ENCODE data around the gene NUP62.

NUP62 gene

GRCh38 chr19:49873834-49874233 lies 55.5 kb downstream of the NUP62 start:
- Histone ChIP-seq H3K27me3 (ENCODE audit: insufficient read depth, insufficient read length) (no peaks in the 10 kb centered on the region), H3K36me3 (ENCODE audit: insufficient read depth, insufficient read length, low read length) (peaks cover 54% of the 10 kb centered on the region), H3K9ac (ENCODE audit: insufficient read length, low read depth) (no peak overlapping the region), H3K9me3 (ENCODE audit: insufficient read depth, low read length) (no peaks in the 10 kb centered on the region), H3K4me3 (ENCODE audit: insufficient read length, low read depth) (no peak overlapping the region), H3K4me1 (ENCODE audit: insufficient read depth, insufficient read length) (peaks cover 21% of the 10 kb centered on the region)
- TF ChIP-seq SUZ12 (IDR thresholded peaks at IDR 0.05; ENCODE audit: extremely low read depth, insufficient read depth, insufficient read length) (no peak), ZNF274 (IDR thresholded peaks at IDR 0.05; ENCODE audit: low read depth, low read length) (no peak), YY1 (IDR thresholded peaks at IDR 0.05; ENCODE audit: insufficient read depth, insufficient read length) (no peak)
- DNase-seq (ENCODE audit: low read depth, low spot score): no peak

GRCh38 chr19:49873129-49873521 lies 56.2 kb downstream of the NUP62 start:
- no peak for DNase-seq (ENCODE audit: low read depth, low spot score)
- peaks cover 51% of the 10 kb centered on the region for H3K36me3 ChIP-seq (ENCODE audit: insufficient read depth, insufficient read length, low read length)
- peak overlapping the region; percentile 10 for H3K9ac ChIP-seq (ENCODE audit: insufficient read length, low read depth)
- TF ChIP-seq SUZ12 (IDR thresholded peaks at IDR 0.05; ENCODE audit: extremely low read depth, insufficient read depth, insufficient read length) (no peak), ZNF274 (IDR thresholded peaks at IDR 0.05; ENCODE audit: low read depth, low read length) (no peak), YY1 (IDR thresholded peaks at IDR 0.05; ENCODE audit: insufficient read depth, insufficient read length) (no peak)
- H3K9me3 ChIP-seq (ENCODE audit: insufficient read depth, low read length): no peaks in the 10 kb centered on the region
- peaks cover 18% of the 10 kb centered on the region for H3K4me1 ChIP-seq (ENCODE audit: insufficient read depth, insufficient read length)
- no peak overlapping the region for H3K4me3 ChIP-seq (ENCODE audit: insufficient read length, low read depth)
- no peaks in the 10 kb centered on the region for H3K27me3 ChIP-seq (ENCODE audit: insufficient read depth, insufficient read length)

GRCh38 chr19:49872245-49873128 lies 56.8 kb downstream of the NUP62 start:
- Histone ChIP-seq H3K4me3 (ENCODE audit: insufficient read length, low read depth) (no peak overlapping the region), H3K27me3 (ENCODE audit: insufficient read depth, insufficient read length) (no peaks in the 10 kb centered on the region), H3K9ac (ENCODE audit: insufficient read length, low read depth) (peak overlapping the region; percentile 10), H3K4me1 (ENCODE audit: insufficient read depth, insufficient read length) (peaks cover 18% of the 10 kb centered on the region), H3K9me3 (ENCODE audit: insufficient read depth, low read length) (no peaks in the 10 kb centered on the region), H3K36me3 (ENCODE audit: insufficient read depth, insufficient read length, low read length) (peaks cover 51% of the 10 kb centered on the region)
- no peak for DNase-seq (ENCODE audit: low read depth, low spot score)
- TF ChIP-seq SUZ12 (IDR thresholded peaks at IDR 0.05; ENCODE audit: extremely low read depth, insufficient read depth, insufficient read length) (no peak), ZNF274 (IDR thresholded peaks at IDR 0.05; ENCODE audit: low read depth, low read length) (no peak), YY1 (IDR thresholded peaks at IDR 0.05; ENCODE audit: insufficient read depth, insufficient read length) (no peak)

GRCh38 chr19:49871349-49871985 lies 57.8 kb downstream of the NUP62 start:
- peaks cover 18% of the 10 kb centered on the region for H3K4me1 ChIP-seq (ENCODE audit: insufficient read depth, insufficient read length)
- no peak for DNase-seq (ENCODE audit: low read depth, low spot score)
- no peak overlapping the region for H3K9ac ChIP-seq (ENCODE audit: insufficient read length, low read depth)
- H3K27me3 ChIP-seq (ENCODE audit: insufficient read depth, insufficient read length): no peaks in the 10 kb centered on the region
- H3K36me3 ChIP-seq (ENCODE audit: insufficient read depth, insufficient read length, low read length): peaks cover 53% of the 10 kb centered on the region
- H3K4me3 ChIP-seq (ENCODE audit: insufficient read length, low read depth): no peak overlapping the region
- TF ChIP-seq YY1 (IDR thresholded peaks at IDR 0.05; ENCODE audit: insufficient read depth, insufficient read length): no peak
- TF ChIP-seq ZNF274 (IDR thresholded peaks at IDR 0.05; ENCODE audit: low read depth, low read length): no peak
- TF ChIP-seq SUZ12 (IDR thresholded peaks at IDR 0.05; ENCODE audit: extremely low read depth, insufficient read depth, insufficient read length): no peak
- H3K9me3 ChIP-seq (ENCODE audit: insufficient read depth, low read length): no peaks in the 10 kb centered on the region

- Histone ChIP-seq H3K4me3 (ENCODE audit: insufficient read length, low read depth) (peak overlapping the region; percentile 39), H3K9me3 (ENCODE audit: insufficient read depth, low read length) (no peaks in the 10 kb centered on the region), H3K27me3 (ENCODE audit: insufficient read depth, insufficient read length) (no peaks in the 10 kb centered on the region), H3K36me3 (ENCODE audit: insufficient read depth, insufficient read length, low read length) (peaks cover 56% of the 10 kb centered on the region), H3K4me1 (ENCODE audit: insufficient read depth, insufficient read length) (peaks cover 20% of the 10 kb centered on the region), H3K9ac (ENCODE audit: insufficient read length, low read depth) (peak overlapping the region; percentile 90)
- DNase-seq (ENCODE audit: low read depth, low spot score): no peak
- TF ChIP-seq ZNF274 (IDR thresholded peaks at IDR 0.05; ENCODE audit: low read depth, low read length) (no peak), SUZ12 (IDR thresholded peaks at IDR 0.05; ENCODE audit: extremely low read depth, insufficient read depth, insufficient read length) (no peak), YY1 (IDR thresholded peaks at IDR 0.05; ENCODE audit: insufficient read depth, insufficient read length) (no peak)
Measured at GRCh38 chr19:49870309-49870901, 58.9 kb downstream of the NUP62 start.

- TF ChIP-seq ZNF274 (IDR thresholded peaks at IDR 0.05; ENCODE audit: low read depth, low read length): no peak
- no peak for TF ChIP-seq SUZ12 (IDR thresholded peaks at IDR 0.05; ENCODE audit: extremely low read depth, insufficient read depth, insufficient read length)
- TF ChIP-seq YY1 (IDR thresholded peaks at IDR 0.05; ENCODE audit: insufficient read depth, insufficient read length): no peak
Measured at GRCh38 chr19:49869484-49870308, 59.6 kb downstream of the NUP62 start.

More at GRCh38 chr19:49869484-49870308, 59.6 kb downstream of the NUP62 start:
- Histone ChIP-seq H3K36me3 (ENCODE audit: insufficient read depth, insufficient read length, low read length) (peaks cover 54% of the 10 kb centered on the region), H3K9me3 (ENCODE audit: insufficient read depth, low read length) (no peaks in the 10 kb centered on the region), H3K27me3 (ENCODE audit: insufficient read depth, insufficient read length) (no peaks in the 10 kb centered on the region), H3K4me3 (ENCODE audit: insufficient read length, low read depth) (peak overlapping the region; percentile 39), H3K9ac (ENCODE audit: insufficient read length, low read depth) (peak overlapping the region; percentile 90), H3K4me1 (ENCODE audit: insufficient read depth, insufficient read length) (peaks cover 18% of the 10 kb centered on the region)
- peak; percentile 96 for DNase-seq (ENCODE audit: low read depth, low spot score)
